ENCODE data around the gene TRPV6.

TRPV6 gene

DNA sequence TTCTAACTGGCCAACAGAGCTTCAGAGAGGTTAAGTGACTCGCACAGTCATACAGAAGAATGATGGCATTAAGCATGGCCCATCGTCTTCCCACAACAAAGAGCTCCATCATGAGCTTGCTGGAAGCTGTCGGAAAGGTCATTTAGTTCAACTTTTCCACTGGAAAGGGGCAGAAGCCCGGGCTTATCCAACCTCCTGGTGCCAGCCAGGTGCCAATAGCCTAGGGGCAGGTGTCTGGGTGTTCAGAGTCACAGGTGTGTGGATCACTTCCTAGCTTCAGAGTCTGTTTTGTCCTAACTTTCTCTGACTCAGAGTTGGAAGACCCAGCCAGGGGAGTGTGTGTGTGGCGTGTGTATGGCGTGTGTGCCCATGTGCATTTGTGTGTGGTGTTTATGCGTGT lies 1.3 kb upstream of the TRPV6 start:
- no peak for DNase-seq (ENCODE audit: low read depth)
- no peak overlapping the region for H3K4me3 ChIP-seq (ENCODE audit: low read length)
- TF ChIP-seq, protein P1, sequence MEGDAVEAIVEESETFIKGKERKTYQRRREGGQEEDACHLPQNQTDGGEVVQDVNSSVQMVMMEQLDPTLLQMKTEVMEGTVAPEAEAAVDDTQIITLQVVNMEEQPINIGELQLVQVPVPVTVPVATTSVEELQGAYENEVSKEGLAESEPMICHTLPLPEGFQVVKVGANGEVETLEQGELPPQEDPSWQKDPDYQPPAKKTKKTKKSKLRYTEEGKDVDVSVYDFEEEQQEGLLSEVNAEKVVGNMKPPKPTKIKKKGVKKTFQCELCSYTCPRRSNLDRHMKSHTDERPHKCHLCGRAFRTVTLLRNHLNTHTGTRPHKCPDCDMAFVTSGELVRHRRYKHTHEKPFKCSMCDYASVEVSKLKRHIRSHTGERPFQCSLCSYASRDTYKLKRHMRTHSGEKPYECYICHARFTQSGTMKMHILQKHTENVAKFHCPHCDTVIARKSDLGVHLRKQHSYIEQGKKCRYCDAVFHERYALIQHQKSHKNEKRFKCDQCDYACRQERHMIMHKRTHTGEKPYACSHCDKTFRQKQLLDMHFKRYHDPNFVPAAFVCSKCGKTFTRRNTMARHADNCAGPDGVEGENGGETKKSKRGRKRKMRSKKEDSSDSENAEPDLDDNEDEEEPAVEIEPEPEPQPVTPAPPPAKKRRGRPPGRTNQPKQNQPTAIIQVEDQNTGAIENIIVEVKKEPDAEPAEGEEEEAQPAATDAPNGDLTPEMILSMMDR (IDR thresholded peaks at IDR 0.05; ENCODE audit: insufficient read depth, low read depth, low read length, missing control alignments): no peak

DNA sequence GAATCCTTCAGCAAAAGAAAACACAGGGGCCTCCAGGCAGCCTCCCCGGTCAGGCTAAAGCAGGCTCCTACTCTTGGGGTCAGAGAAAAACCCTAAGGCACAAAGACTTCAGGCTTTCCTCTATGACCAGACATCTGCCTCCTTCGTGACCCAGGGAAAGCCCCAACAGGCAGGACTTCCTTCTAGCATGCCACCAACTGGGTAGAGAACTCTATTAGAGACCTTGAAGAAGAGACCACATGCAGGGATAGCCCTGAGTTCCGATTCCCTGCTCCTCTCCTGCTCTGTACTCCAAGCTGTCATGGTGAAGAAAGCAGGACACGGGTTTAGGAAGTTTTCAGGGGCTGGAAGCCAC lies 1.3 kb downstream of the TRPV6 start:
- TF ChIP-seq, protein P1 (IDR thresholded peaks at IDR 0.05; ENCODE audit: insufficient read depth, low read depth, low read length, missing control alignments): no peak
- no peak for DNase-seq (ENCODE audit: low read depth)
- H3K4me3 ChIP-seq (ENCODE audit: low read length): no peak overlapping the region

GRCh38 chr7:142883571-142884285 lies 1.8 kb downstream of the TRPV6 start:
- TF ChIP-seq, protein P1 (IDR thresholded peaks at IDR 0.05; ENCODE audit: insufficient read depth, low read depth, low read length, missing control alignments): no peak
- no peak for DNase-seq (ENCODE audit: low read depth)
- H3K4me3 ChIP-seq (ENCODE audit: low read length): no peak overlapping the region

GRCh38 chr7:142883145-142883544 lies 2.4 kb downstream of the TRPV6 start:
- TF ChIP-seq, protein P1 (IDR thresholded peaks at IDR 0.05; ENCODE audit: insufficient read depth, low read depth, low read length, missing control alignments): no peak
- DNase-seq (ENCODE audit: low read depth): no peak
- H3K4me3 ChIP-seq (ENCODE audit: low read length): no peak overlapping the region

- no peak for DNase-seq (ENCODE audit: low read depth)
- no peak overlapping the region for H3K4me3 ChIP-seq (ENCODE audit: low read length)
- TF ChIP-seq, protein P1 (IDR thresholded peaks at IDR 0.05; ENCODE audit: insufficient read depth, low read depth, low read length, missing control alignments): no peak
Observed at GRCh38 chr7:142882338-142882678, 3.2 kb downstream of the TRPV6 start.

DNA sequence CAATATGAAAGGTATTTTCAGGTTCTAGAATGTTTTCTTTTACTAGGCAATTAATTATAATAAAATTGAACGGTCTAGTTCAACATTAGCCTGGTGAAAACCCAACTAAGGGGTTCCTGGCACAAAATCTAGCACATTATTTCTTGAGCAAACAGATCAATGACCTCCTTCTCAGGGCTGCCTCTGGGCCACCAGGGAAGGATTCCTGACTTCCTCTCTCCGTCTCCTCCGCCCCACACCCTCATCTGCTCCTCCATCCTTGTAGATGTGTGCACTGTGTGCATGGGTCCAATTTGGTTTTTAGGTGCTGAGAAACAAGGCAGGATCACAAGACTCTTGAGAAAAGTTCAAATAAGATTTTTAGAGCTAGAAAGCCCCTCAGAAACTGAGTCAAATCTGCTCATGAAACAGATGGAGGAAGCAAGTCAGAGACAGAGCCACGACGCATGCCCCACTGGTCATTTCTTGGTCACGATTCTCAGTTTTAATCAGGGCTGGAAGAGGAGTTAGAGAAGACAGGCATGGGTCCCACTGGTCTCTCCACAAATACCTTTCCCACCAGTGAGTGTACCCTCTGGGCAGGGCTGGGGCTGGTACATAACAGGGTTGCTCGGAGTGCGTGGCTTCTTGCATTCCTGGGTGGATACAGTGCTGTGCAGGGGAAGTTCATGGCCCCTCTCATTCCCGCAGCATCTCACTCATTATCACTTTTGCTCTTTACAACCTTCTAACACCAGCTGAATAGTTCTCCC lies 3.8 kb downstream of the TRPV6 start:
- TF ChIP-seq, protein P1 (IDR thresholded peaks at IDR 0.05; ENCODE audit: insufficient read depth, low read depth, low read length, missing control alignments): no peak
- no peak for DNase-seq (ENCODE audit: low read depth)

More for the DNA sequence above, 3.8 kb downstream of the TRPV6 start:
- no peak overlapping the region for H3K4me3 ChIP-seq (ENCODE audit: low read length)
